Peyer's patch (tissue), 4 donors: ENCODE results near the gene SH2D1A. TPM values are rescaled to one million over a fixed set of nuclear protein-coding genes. Genes with fewer than 3 reads are reported as not detected.

Source experiments
- DNase-seq, 3 donors: peaks; one replicate each; pipeline ENCODE4 v3.0.0-alpha.2; 2017 to 2019
- H3K27ac ChIP-seq, 4 donors: fragments of 200-600 bp; sonication (generic); one replicate each; pipeline ENCODE4 v1.5.1; 2016 to 2019
- H3K27me3 ChIP-seq, 2 donors: fragments of 200-600 bp; sonication (generic); one replicate each; pipeline ENCODE4 v1.5.1; 2019
- H3K36me3 ChIP-seq, 3 donors: fragments of 200-600 bp; sonication (generic); one replicate each; pipeline ENCODE4 v1.5.1; 2016 to 2019
- H3K4me1 ChIP-seq, 4 donors: fragments of 200-600 bp; sonication (generic); one replicate each; pipeline ENCODE4 v1.5.1; 2016 to 2019
- H3K4me3 ChIP-seq, 4 donors: fragments of 200-600 bp; sonication (generic); 1 replicate in 3 of 4; 2 replicates in 1 of 4; pipeline ENCODE4 v1.5.1; 2016 to 2019; ENCODE audit warnings: mild to moderate bottlenecking in 1 of 4
- H3K9me3 ChIP-seq, 4 donors: fragments of 200-600 bp; sonication (generic); one replicate each; pipeline ENCODE4 v1.5.1; 2016 to 2019; ENCODE audit warnings: mild to moderate bottlenecking in 1 of 4
- POLR2A ChIP-seq, 2 donors: fragments of 450-650 bp; IDR thresholded peaks; one replicate each; pipeline ENCODE4 v1.5.1; 2017; ENCODE audit warnings: antibody characterized with exemption in 2 of 2, mild to moderate bottlenecking in 2 of 2, moderate library complexity in 2 of 2
- total RNA-seq, 4 donors: library from RNA; depleted of rRNA; stranded (reverse); fragments of >200 nt; gene quantifications; one replicate each; pipeline ENCODE4 v1.1.0, GENCODE V29; 2016
- TF ChIP-seq, protein P1 (sequence below), 6 experiments: fragments of 450-650 bp in 4 of 6; fragments of 200-600 bp in 2 of 6; sonication (generic) in 1 of 6; IDR thresholded peaks; one replicate each; pipeline ENCODE4 v1.5.1; 2017 to 2019; ENCODE audit warnings: antibody characterized with exemption in 6 of 6, mild to moderate bottlenecking in 3 of 6, moderate library complexity in 1 of 6

Gene SH2D1A
- total RNA-seq, 4 donors from 2014 or later = 0.67 to 5.0 (median 1.6) TPM; not detected in 1

DNA sequence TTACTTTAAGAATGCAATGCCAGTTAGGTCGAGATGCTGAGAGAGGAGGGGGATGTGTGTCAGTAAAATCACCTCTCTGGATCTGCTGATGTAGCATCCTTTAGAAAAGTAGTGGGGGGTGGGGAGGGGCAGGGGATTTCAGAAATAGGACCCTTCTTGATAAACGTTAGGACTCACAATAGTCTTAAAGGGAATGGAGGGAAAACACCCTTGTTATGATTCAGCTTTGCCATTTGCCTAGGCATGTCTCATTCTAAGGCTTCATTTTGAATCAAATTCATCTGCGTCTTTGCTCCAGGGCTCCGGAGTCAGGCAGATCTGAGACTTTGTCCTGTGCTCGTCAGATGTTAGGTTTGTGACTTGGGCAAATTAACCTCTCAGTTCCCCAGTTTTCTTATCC, 879 bp downstream of the SH2D1A start:
- peak overlapping the region in 2 of 4 donors; percentile 21 to 29 for H3K4me3 ChIP-seq
- no peaks in the 10 kb centered on the region for H3K9me3 ChIP-seq
- no peak for DNase-seq
- H3K36me3 ChIP-seq = no peaks in the 10 kb centered on the region
- H3K27ac ChIP-seq = peak overlapping the region in 3 of 4 donors; percentile 55 to 74 (median 72)
- no peak for TF ChIP-seq POLR2A (IDR thresholded peaks at IDR 0.05)
- TF ChIP-seq, protein P1, sequence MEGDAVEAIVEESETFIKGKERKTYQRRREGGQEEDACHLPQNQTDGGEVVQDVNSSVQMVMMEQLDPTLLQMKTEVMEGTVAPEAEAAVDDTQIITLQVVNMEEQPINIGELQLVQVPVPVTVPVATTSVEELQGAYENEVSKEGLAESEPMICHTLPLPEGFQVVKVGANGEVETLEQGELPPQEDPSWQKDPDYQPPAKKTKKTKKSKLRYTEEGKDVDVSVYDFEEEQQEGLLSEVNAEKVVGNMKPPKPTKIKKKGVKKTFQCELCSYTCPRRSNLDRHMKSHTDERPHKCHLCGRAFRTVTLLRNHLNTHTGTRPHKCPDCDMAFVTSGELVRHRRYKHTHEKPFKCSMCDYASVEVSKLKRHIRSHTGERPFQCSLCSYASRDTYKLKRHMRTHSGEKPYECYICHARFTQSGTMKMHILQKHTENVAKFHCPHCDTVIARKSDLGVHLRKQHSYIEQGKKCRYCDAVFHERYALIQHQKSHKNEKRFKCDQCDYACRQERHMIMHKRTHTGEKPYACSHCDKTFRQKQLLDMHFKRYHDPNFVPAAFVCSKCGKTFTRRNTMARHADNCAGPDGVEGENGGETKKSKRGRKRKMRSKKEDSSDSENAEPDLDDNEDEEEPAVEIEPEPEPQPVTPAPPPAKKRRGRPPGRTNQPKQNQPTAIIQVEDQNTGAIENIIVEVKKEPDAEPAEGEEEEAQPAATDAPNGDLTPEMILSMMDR (IDR thresholded peaks at IDR 0.05) = no peak
- H3K4me1 ChIP-seq = no peaks in the 10 kb centered on the region
- no peaks in the 10 kb centered on the region for H3K27me3 ChIP-seq

DNA sequence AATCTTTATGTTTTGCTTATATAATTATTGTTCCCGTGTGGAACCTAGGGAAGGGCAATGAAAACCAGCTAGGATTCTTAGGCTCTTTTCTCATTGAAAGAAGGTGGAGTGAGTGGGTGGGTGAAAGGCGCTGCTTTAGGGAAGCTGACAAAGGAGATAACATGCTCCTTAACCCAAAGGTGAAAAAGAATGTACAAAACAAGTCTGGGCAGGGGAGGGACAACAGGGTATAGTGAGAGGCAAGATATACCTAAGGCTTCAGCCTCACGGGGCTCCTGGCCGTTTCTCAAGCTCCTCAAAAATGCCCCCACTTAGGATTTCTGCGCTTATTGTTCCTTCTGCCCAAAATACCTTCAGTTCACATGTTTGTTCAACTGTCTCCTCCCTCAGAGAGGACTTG, 1.8 kb downstream of the SH2D1A start:
- no peak overlapping the region for H3K4me3 ChIP-seq
- no peak for TF ChIP-seq POLR2A (IDR thresholded peaks at IDR 0.05)
- TF ChIP-seq, protein P1 (IDR thresholded peaks at IDR 0.05) = no peak
- peak overlapping the region in 1 of 4 donors; percentile 38 for H3K27ac ChIP-seq
- DNase-seq = no peak
- no peaks in the 10 kb centered on the region for H3K36me3 ChIP-seq
- no peaks in the 10 kb centered on the region for H3K27me3 ChIP-seq
- H3K9me3 ChIP-seq = no peaks in the 10 kb centered on the region
- no peaks in the 10 kb centered on the region for H3K4me1 ChIP-seq

DNA sequence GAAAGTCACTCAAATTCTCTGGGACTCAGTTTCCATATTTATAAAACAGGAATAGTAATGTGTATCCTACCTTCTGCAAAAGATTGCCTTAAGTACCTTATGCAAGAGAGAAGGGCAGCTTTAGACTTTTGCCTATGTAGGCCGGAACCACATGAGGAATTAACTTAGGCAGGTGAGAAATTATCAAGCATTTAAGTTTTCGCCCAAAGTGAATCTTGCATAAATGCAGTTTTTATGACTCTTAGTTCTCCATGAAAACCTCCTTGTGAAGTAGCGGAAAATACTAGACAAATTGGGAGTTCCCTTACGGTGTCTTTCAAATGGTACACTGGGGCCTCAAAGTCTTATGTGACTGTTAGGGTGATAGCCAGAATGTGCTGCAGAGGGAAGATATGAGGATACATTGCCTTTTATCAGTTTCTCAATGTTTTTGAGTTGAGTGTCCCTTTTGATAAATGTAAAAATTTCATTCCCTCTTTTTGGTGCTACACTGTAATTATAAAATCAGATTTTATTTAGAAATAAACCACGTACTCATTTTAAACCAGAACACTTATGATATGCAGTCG, 2.6 kb downstream of the SH2D1A start:
- TF ChIP-seq, protein P1 (IDR thresholded peaks at IDR 0.05) = no peak
- no peak for TF ChIP-seq POLR2A (IDR thresholded peaks at IDR 0.05)
- no peaks in the 10 kb centered on the region for H3K4me1 ChIP-seq
- no peaks in the 10 kb centered on the region for H3K9me3 ChIP-seq
- H3K27ac ChIP-seq = no peak overlapping the region
- DNase-seq = no peak
- H3K27me3 ChIP-seq = no peaks in the 10 kb centered on the region
- H3K4me3 ChIP-seq = no peak overlapping the region
- no peaks in the 10 kb centered on the region for H3K36me3 ChIP-seq

DNA sequence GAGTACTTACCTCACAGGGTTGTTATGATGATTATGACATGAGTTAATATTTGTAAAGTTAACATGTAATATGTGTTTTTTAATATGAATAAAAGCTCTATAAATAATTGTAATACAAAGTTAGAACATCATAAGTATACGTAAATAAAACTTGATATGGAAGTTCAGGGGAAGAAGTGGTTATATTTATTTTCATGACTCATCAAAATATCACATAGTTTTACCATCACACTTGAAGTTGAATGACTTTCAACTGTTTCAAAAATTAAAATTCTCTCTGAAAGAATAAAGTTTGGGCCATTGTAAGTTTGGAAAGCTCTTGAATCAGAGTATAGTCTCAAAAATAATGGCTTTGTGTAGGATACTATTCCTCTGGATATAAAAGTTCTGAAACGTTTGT, 8.3 kb downstream of the SH2D1A start:
- DNase-seq = no peak
- no peak overlapping the region for H3K4me3 ChIP-seq
- H3K27me3 ChIP-seq = no peaks in the 10 kb centered on the region
- no peaks in the 10 kb centered on the region for H3K9me3 ChIP-seq
- H3K4me1 ChIP-seq = no peaks in the 10 kb centered on the region
- H3K27ac ChIP-seq = no peak overlapping the region
- H3K36me3 ChIP-seq = no peaks in the 10 kb centered on the region
- no peak for TF ChIP-seq POLR2A (IDR thresholded peaks at IDR 0.05)
- TF ChIP-seq, protein P1 (IDR thresholded peaks at IDR 0.05) = no peak

DNA sequence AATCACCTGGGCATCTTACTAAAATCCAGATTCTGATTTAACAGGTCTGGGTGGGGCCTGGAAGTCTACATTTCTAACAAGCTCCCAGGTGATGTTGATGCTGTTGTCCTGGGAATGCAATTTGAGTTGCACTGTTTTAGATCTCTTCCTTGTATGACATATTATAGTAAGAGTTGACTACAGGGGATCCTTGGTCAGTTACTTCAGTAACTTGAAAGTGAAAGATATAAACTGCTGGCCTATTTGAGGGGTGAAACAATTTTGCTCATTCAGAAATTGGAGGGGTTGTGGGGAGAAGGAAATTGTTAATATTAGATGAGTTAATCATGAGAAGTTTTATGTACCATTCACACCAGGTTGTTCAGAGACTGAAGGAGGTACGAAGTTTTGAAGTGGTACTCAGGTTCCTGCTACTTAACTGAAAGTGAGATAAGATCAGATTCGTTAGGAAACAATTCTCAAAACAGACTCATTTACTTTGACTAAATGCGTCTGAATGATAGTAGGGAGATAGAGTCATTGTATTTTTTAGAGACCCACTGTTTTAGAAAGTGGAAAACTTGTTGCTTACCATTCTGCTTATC, 12.5 kb downstream of the SH2D1A start:
- Histone ChIP-seq H3K36me3 (no peaks in the 10 kb centered on the region), H3K9me3 (no peaks in the 10 kb centered on the region), H3K27ac (no peak overlapping the region), H3K27me3 (no peaks in the 10 kb centered on the region), H3K4me1 (no peaks in the 10 kb centered on the region), H3K4me3 (no peak overlapping the region)
- TF ChIP-seq POLR2A (IDR thresholded peaks at IDR 0.05) = no peak
- TF ChIP-seq, protein P1 (IDR thresholded peaks at IDR 0.05) = no peak
- DNase-seq = no peak
